NCI-H510A (cell line): Measurements from ENCODE around the gene RPIA.
"Not testable (repeated sequence)": the region's sequence is repeated elsewhere in the genome, so short reads cannot be mapped to it uniquely, and the experiment has no call there.

Experiments
- DNase-seq: peaks from one replicate; lab custom pipeline; 2025; lab: John Stamatoyannopoulos, UW

RPIA gene

DNA sequence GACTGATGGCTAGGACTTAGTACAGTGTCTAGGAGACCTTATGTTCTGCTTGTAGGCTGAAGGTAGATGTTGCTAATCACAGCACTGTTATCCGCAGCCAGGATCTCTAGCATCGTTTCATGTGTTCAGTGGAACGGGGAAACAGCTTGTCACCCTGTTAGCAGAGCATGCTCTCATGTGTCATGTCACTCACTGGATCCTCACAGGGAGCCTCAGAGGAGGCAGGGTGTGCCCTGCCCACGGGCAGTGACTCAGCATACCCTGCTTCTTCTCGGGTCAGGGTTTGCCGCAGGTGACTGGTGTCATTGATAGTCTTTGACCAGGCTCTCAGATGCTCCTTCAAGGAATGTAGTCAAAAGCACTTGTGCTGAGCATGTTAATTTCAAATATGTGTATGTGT, 44.4 kb downstream of the RPIA start:
- DNase-seq: no peak

DNA sequence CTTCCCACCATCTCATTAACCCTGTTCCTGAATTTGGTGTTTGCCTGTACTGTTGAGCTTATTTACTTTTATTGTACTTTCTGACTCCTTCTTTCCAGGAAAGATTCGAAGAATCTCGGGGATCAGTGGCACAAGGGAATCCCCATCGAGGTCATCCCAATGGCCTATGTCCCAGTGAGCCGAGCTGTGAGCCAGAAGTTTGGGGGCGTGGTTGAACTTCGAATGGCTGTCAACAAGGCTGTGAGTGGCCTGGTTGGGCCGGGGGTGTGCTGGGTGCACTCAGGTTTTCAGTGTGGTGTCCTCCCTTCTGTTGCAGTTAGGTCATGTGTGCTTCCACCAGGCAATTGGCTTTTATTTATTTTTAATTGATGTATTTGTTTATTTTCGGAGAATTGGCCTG, 45.0 kb downstream of the RPIA start:
- DNase-seq: no peak

DNA sequence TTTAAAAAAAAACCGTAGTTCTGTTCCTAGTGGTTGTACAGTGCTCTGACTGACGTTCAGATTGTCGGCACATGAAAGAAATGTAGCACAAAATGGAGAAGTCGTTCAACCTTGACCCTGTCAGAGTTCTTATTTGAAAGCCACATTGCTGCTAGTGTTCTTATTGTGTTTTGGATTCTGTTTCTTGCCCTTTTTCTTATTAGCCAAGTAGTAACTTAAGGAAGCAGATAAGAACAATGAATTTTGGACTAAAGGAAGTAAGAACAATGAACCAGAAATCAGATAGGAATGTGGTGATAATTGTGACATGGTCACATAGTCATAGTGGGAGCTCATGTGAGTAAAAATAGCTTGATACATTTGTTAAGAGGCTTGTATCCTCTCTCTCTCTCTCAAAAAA, 45.9 kb downstream of the RPIA start:
- DNase-seq: no peak

DNA sequence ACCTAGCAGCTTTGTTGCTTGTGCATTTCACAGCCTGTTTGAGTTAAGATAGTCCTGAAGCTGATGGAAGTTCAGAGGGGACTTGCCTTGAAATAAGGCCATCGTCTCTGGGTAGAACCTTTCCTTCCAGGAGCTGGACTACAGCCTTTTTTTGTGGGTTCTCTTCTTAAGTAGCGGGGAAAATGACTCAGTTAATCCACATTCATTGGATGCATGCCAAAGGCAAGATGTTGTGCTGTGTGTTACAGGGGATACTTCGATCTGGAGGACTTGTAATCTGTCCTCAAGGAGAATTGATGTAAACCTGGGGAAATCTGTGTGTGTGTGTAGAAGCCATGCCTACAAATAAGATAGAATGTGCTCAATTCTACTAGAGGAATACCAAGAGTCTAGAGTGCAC, 46.8 kb downstream of the RPIA start:
- no peak for DNase-seq

DNA sequence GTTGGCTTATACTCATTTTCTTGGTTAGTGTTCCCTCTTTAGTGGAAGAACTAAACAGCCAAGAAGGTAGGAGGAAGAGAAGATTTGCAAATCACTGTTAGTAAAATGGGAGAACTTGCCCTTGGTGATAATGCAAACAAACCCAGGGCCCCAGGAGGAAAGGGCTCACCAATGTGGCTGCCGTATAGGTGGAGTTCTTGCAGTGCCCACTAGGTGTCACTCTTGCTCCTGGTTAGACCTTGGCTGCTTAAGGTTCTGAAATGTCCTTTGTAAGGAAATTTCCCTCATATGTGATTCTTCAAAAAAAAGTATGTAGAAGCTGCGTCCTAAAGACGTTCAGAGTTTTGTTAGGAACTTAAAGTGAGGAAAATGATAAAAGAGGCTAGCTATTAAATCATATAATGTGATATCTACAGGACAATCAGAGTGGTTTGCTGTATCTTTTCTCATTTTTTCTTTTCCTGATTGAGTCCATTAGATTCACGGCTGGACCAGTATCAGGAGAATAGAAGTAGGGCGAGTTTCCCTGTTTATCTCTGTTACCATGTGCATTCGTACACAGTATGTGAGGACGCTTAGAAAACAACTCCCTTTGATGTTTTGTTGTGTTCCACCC, 48.6 kb downstream of the RPIA start:
- no peak for DNase-seq

DNA sequence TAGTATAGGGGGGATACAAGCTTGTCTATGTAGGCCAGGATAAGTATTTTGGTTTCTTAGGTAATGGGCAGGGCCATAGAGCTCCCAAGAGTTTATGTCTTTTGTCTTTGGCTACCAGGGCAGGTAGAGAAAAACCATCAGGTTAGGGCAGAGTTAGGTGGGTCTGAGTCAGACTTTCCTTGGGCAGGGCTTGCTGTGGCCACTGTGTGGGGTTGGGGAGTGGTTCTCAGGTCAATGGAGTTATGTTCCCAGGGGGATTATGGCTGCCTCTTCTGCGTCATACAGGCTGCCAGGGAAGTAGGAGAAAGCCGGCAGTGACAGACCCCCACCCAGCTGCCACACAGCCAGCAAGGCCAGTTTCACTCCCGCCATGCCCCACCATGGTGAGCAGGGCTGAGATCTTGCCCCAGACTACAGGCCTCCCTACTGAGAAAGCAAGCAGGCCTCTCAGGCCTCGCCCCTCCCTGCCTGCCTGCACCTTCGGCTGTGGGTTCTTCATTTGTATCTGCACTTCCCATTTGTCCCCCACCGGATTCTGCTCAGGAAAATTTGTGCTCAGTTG, 55.5 kb downstream of the RPIA start:
- DNase-seq: no peak

DNA sequence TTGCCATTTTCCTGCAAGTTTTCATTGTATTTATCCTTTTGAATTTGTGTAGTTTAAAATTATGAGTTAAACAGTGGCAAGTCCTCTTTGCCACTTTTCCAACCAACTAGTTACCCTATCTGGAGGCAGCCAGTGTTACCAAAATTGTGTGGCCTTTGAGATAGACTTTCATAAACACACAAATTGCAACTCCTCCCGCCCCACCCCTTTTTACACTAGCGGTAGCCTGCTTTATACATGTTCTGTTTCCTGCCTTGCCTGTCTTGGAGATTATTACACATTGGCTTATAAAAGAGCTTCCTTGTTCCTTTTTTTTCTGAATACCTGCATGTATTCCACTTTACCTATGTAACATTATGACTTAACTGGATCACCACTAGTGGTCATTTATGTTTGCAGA, 56.5 kb downstream of the RPIA start:
- DNase-seq: no peak

DNA sequence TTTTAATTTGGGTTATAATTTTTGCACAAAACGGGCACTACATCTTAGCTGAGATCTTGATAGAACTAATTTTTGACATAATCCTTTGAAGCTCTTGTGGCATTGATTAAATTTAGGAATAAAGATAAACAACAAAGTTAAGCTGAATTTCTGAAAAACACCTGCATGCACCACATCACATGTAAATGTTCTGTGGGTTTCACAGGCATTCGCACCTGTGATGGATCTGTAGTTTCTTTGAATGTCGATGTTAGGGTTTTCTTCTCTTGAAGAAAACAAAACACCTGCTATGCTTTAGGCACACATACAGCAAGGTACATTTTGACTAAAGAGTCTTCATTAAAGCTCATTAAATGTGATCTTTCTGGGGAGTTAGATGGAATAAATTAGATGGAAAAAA, 60.3 kb downstream of the RPIA start:
- DNase-seq: no peak

DNA sequence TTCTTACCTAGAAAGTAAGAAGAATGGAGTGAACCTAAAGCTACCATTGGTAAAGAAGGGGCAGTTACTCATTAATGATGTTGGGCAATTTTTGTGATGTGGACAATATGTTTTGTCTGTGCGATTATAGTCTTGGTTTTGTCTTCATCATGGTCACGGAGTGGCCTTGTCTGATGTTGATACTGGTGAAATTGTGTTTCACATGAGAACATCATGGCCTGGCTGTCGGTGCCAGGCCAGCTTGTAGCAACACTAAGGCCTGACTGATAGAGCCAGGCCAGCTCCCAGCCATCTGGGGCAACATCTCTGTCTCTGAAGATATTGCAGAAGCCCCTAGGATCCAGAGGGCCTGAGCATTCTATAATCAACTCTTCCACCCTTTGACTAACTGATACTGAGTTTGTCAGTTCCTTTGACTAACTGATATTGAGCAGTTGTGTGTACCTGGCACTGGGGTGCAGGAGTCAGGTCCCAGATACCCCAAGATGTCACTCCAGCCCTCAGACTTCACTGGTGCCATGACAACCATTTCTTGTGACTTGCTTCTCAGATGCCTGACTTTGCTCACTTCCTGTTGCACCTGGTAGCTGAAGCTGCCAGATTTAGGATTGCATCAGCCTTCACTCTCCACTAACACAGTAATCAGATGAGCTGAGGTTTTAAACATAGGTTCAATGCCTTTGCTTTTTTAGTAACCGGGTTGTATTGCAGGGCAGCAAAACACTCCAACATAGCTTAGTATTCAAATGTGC, 62.5 kb downstream of the RPIA start:
- DNase-seq: no peak

DNA sequence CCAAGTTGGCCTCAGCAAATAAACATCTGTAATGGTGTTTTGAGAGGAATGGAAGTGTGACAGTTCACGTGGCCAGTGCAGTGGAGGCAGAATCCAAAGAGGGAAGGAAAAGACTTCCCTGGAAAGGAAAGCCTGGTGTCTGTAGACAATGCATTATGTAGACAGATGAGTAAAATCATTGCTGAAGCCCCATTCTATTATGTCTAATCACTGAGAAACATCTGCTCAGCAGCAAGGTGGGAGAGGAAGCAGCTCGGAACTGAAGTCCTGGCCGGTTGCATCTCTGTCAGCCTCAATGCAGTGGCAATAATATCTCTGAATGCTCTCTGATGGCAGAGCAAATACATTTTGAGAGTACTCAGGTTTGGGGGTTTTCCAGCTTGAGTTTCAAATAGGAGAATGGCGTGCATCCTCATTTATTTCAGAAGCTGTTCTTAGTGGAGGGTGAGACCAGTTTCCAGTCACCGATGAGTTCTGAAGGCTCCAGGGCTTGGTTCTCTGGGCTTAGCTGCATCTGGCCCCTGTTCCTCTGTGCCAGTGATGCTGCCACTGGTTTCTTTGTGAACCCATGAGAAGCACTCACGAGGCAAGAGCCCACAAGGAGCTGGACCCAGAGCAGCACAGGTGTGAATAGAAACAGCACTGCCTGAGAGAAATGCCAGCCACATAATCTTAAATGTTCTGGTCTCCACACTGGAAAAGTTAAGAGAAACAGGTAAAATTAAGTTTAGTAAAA, 63.3 kb downstream of the RPIA start:
- DNase-seq: no peak

DNA sequence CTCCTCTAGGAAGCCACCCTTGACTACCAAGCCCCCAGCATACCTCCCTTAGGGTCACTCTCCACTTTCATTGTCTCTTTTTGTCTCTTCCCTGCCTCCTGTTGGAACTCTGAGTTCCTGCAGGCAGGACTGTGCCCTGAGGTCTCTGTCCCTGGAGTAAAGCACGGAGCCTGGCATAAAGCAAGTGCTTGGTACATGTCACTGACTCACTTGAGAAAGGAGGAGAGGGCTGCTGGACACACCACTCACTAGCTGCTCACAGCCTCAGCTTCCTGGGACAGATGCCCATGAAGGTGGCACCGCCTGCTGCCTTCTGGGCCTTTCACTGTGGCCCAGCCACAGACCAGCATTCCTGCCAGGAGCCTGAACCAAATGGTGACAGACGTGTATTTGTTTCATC, 64.4 kb downstream of the RPIA start:
- no peak for DNase-seq

DNA sequence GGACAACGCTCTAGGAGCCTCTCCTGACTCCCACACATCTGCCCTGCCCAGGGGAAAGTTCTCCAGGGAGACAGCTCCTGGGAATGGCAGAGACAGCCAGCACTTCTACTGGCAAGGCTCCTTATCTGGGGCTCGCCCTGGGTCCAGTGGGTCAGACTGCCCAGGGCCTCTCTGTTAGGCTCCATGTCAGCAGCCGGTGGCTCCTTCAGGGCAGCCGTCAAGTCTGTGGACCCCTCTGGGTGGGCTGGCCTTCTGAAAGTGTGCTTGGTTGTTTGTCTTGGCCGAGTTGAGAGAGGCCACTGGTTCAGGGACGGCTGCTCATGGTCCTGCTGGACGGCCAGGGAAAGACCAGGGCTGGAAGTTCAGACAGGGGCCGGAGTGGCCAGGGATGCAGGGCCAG, 65.6 kb downstream of the RPIA start:
- DNase-seq: no peak

DNA sequence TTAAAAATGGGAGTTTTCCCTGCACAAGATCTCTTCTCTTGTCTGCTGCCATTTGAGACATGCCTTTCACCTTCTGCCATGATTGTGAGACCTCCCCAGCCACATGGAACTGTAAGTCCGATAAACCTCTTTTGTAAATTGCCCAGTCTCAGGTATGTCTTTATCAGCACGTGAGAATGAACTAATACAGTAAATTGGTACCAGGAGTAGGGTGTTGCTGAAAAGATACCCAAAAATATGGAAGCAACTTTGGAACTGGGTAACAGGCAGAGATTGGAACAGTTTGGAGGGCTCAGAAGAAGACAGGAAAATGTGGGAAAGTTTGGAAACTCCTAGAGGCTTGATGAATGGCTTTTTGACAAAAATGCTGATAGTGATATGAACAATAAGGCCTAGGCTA, 67.2 kb downstream of the RPIA start:
- DNase-seq: not testable (repeated sequence)

DNA sequence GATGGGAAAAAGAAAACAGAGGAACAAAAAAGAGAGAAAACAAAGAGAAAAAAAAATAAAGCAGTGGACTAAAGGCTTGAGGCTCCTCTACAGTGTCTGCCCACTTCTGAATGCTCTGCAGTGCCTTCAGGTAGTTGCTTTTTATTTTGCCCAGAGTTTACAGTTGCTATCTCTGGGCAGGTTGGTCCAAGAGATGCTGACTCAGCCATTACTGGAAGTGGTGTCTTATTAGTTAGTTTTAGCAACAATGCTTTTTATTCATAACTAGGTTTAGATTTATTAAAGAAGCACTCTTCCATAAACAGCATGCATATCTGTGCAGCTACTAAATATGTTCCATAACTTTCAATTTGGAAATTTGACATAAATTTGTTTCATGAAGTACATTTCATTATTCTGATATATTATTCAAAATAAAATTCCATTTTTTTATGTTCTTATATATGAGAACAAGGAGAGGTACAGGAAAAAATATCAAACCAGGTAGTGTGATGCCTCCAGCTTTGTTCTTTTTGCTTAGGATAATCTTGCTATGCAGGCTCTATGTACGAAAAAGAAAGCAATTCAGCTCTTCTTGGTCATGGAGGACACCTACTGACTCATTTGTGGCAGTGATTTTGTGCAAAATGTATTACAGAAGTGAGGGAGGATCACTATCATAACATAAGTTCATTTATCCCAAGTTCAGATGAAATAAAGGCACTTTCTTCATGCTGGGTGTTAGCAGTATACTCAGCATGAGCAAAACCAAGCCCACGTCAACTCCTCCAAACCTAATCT, 69.5 kb downstream of the RPIA start:
- DNase-seq: no peak

DNA sequence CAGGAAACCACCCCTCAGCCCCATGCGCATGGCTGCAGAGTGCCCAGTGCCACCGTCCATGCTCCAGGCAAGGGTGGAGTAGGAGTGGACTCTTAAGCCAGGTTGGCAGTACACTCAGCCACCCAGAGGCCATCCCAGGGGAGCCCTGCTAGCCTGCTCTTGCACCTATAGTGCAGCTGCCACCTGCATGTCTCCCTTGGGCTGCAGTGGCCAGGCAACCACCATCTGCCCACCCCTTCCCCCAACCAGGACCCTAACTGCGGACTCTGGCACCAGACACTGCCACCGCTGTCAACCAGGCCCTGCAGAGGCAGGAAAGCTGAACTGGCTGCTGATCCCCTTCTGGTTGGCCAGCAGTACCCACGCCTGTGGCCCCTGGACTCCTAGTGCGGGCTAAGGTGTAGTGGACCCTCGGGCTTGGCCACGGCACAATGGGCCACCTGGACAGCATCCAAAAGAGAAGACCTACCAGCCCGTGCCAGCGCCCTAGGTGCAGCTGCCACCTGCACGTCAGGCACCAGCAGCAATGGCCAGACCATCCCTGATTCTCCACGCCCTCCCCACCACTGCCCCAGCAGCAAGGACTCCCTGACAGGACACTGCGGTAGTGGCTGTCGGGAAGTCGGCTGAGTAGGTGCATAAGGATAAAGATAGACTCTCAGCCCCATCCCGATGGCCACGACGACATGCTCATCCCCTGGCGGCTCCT, 72.8 kb downstream of the RPIA start:
- no peak for DNase-seq

DNA sequence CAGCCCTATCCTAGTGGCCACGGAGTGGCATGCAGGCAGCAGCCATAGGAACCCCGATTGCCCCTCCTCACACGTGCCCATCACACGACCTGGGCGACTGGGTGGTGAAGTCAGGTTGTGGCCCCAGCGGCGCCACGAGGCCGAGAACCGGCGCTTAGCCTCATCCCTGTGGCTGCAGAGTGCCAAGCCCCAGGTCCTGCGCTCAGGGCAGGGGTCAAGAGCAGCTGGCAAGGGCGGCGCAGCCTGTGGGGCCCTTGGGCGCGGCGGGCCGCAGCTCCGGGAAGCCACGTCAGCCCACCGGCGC, 73.3 kb downstream of the RPIA start:
- no peak for DNase-seq

DNA sequence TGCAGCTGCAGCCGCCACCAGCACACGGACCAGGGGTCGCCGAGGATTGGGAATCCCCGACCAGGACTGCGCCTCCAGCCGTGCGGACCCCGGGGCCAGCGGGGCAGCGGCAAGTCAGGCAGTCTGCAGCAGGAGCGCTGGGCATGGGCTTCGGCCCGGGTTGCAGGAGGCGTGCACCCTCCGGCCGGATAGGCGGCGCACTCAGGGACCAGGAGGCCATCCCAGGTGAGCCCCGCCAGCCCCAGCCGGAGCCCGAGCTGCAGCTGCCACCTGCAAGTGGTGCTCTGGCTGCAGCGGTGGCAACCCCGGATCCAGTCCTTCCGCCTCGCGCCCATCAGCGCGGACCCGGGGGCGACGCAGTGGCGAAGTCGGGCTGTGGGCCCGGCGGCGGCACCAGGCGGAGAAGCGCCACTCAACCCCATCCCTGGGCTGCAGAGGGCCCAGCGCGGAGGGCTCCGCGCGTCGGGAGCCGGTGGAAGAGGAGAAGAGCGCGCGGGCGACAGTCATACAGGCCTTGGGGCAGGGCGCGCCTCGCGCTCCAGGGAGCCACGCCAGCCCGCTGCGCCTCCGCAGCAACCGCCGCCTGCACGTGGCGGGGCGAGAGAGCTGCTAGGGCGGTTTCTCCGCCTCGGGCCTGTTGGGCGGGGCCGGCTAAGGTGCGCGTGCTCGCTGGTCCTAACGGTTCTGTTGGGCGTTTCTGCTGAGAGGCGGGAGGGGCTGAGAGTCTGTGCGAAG, 73.8 kb downstream of the RPIA start:
- peak; percentile 35 for DNase-seq

DNA sequence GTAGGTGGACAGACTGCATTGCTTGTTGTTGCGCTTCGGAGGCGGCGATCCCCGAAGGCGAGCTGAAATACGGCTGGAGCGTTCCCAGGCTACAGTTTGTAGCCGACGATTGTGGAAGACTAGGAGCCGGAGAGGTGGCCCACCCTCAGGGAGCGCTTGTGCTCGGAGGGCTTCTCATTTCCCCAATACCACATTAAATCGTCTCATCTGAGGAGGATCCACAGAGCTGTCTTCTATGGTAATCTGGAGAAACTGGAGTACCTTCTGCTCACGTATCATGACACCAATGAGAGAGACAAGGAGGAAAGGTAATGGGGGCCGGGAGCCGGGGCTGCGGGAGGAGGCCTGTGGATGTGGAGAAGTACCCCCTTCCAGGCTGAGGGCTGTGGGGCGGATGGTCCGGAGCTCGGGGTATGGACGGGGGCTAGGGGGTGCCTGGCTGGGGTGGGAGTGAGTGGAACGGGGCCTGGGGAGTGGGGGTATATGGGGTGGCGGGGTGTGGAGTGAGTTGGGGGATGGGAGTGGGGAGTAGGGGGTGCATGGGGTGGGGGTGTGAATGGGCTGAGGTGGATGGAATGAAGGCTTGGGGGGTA, 74.5 kb downstream of the RPIA start:
- DNase-seq: not testable (repeated sequence)

DNA sequence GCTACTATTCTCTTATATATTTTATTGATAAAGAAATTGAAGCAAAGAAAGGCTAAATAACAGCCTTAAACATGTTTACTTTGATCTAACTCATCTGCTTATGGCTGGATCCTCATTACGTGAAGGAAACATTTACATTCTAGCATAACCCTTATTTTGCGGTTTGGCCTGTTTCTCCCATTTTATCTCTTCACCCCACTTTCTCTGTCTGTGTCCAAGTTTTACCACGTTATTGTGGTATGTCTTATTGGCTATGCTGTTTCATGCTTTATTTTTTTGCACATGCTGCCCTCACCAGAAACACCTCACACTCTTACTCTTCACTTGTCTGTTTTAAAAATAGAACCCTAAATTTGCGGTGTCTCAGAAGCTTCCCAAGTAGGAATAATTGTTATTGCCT, 78.5 kb downstream of the RPIA start:
- DNase-seq: no peak

DNA sequence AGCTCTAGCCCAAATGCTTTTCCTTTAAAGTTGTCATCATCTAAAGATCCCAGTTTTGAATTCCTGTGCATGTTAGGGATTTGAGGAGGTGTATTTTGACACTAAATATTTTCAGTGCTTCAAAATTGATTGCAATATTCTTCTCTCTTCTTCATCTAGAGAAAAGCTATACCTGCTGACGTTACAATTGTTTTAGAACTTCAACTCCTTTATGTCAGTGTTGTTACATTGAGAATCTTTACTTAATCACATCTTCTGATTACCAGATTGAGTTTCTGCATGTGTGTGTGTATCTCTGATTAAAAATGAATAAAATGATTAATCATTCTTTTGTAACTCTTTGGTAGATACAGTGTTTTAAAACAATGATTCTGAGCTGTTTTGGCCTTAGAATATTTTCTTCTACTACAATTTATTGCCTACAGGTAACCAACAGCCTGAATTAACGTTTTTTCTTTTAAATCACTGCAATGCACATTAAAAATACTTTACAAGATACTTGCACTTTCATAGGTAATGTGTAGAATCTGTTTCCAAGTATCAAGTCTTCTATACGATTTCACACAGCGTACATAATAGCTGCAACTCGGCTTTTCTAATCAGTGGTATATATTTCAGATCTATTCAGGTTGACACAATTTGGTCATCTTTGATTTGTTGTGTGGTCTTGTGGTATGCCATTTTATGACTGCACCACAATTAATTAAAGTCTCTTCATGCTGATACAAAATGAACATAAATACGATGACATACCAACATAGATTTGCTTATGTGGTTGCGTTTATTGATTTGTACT, 82.0 kb downstream of the RPIA start:
- DNase-seq: not testable (repeated sequence)
